ENCODE data around the gene SFT2D3. TPM values are rescaled to one million over a fixed set of nuclear protein-coding genes. Genes with fewer than 3 reads are reported as not detected.
"Not testable (repeated sequence)": the region's sequence is repeated elsewhere in the genome, so short reads cannot be mapped to it uniquely, and the experiment has no call there.

SFT2D3 gene
- total RNA-seq, 1 donor from 2014 or later: 6.3 TPM

DNA sequence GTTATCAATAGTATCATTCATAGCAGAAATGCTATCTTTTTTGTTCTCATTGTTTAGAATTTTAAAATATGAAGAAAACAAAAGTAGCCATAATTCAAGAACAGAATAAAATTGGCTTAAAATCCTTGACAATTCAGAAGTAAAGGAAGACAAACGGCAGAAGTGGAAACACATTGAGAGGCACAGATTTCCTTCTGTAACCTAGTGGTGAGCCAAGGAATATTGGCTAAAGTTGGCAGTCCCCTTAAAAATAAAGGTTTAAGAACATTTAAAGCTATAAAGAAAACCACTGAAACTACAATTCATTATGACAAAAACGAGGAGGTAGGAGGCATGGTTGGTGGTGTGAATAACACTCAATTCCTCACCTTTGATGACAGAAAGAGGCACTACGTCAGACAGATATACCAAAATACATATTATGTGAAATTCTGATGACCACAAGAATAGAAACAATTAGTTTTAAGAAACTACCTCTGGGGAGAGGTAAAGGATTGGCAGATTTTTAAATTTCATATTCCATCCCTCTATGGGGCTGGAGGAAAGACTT is 42.3 kb downstream of the SFT2D3 start:
- H3K27me3 Mint-ChIP-seq: no peaks in the 10 kb centered on the region
- intact Hi-C loops (cut with micrococcal nuclease): no loop called here
- H3K36me3 Mint-ChIP-seq (ENCODE audit: low read depth): peaks cover 56% of the 10 kb centered on the region
- H3K4me1 Mint-ChIP-seq: peaks cover 19% of the 10 kb centered on the region
- H3K9me3 Mint-ChIP-seq: no peaks in the 10 kb centered on the region
- no peak for DNase-seq
- H3K27ac Mint-ChIP-seq: no peak overlapping the region
- H3K4me3 Mint-ChIP-seq: no peak overlapping the region

DNA sequence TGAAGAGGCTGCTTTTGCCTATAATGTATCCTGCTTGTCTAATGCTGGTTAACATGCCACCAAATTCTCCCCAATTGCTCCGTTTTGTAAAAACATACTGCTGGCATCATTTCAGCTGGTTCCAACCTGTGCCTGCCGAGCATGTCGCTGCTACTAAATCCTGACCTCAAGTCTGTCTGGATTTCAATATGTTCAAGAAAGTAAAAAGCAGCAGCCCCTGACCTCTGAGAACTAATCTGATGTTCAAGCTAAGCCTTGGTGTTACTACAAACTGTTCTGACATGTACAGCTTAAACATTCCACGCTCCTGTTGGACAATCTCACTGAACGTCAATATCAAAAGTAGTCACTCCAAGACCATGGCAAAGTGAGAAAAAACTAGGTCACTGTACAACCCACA is 46.3 kb downstream of the SFT2D3 start:
- Mint-ChIP-seq H3K27ac (no peak overlapping the region), H3K4me1 (peaks cover 8% of the 10 kb centered on the region), H3K36me3 (ENCODE audit: low read depth) (peaks cover 45% of the 10 kb centered on the region), H3K4me3 (no peak overlapping the region), H3K9me3 (no peaks in the 10 kb centered on the region), H3K27me3 (no peaks in the 10 kb centered on the region)
- intact Hi-C loops (cut with micrococcal nuclease): no loop called here
- DNase-seq: no peak

DNA sequence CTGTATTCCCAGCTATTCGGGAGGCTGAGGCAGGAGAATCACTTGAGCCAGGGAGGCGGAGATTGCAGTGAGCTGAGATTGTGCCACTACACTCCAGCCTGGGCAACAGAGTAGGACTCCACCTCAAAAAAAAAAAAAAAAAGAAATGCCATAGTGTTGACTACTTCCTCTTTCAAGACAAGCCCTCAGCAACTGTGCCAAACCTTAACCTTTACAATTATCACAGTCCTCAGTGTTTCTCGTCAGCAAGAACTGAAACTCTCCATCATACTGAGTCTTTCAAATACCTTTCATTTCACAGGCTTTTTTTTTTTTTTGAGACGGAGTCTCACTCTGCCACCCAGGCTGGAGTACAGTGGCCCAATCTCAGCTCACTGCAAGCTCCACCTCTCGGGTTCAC is 48.2 kb downstream of the SFT2D3 start:
- H3K27me3 Mint-ChIP-seq; H3K9me3 Mint-ChIP-seq; intact Hi-C loops (cut with micrococcal nuclease); H3K4me1 Mint-ChIP-seq; H3K4me3 Mint-ChIP-seq; H3K27ac Mint-ChIP-seq; DNase-seq: not testable (repeated sequence)
- H3K36me3 Mint-ChIP-seq (ENCODE audit: low read depth): peaks cover 40% of the 10 kb centered on the region

DNA sequence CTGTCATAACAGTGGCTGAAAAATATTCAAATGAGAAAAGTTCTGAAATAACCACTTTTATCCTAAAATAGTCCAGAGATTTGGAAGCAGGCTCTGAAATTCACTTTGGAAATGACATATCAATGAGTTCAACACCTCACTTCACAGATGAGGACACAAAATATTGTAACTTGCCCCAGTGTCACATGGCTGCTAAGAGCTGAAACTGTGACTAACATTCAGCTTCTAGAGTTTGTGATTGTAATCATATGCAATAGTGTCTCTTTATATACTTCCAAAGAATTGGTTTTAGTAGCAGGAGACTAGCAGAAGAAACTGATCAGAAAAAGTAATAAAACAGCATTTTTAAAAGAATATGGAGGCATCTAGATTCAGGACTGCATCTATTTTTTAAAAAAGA is 52.1 kb downstream of the SFT2D3 start:
- Mint-ChIP-seq H3K9me3 (no peaks in the 10 kb centered on the region), H3K4me3 (no peak overlapping the region), H3K27me3 (no peaks in the 10 kb centered on the region), H3K27ac (no peak overlapping the region), H3K36me3 (ENCODE audit: low read depth) (peaks cover 34% of the 10 kb centered on the region), H3K4me1 (peaks cover 6% of the 10 kb centered on the region)
- DNase-seq: no peak
- intact Hi-C loops (cut with micrococcal nuclease): no loop called here

DNA sequence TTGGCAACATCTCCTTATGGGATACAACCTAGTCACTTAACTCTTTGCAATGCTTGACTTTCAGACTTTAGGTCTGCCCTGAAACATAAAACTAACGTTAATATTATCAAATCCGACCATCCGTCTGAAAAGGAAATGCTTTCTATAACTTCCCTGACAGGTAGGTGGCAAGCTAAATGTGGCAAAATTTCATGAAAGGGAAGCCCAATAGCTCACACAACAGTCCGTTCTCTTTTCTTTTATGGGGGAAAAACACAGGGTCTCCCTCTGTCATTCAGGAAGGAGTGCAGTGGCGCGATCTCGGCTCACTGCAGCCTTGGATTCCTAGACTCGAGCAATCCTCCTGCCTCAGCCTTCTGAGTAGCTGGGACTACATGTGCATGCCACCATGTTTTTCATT is 52.9 kb downstream of the SFT2D3 start:
- no peaks in the 10 kb centered on the region for H3K9me3 Mint-ChIP-seq
- H3K4me3 Mint-ChIP-seq: no peak overlapping the region
- no peaks in the 10 kb centered on the region for H3K27me3 Mint-ChIP-seq
- H3K27ac Mint-ChIP-seq: no peak overlapping the region
- no peak for DNase-seq
- peaks cover 36% of the 10 kb centered on the region for H3K36me3 Mint-ChIP-seq (ENCODE audit: low read depth)
- H3K4me1 Mint-ChIP-seq: peaks cover 6% of the 10 kb centered on the region
- intact Hi-C loops (cut with micrococcal nuclease): no loop called here

Other genes with a start within 250 kb of the SFT2D3 start
- 57.6 and 61.9 TPM in 2 replicates for gene IWS1, start 175.0 kb upstream of the SFT2D3 start, total RNA-seq
- 0.07 and 0.12 TPM in 2 replicates for gene MYO7B, start 165.8 kb upstream of the SFT2D3 start, total RNA-seq
- not detected in 2 replicates for gene GPR17, start 55.3 kb upstream of the SFT2D3 start, total RNA-seq
- gene LIMS2, start 26.0 kb upstream of the SFT2D3 start, total RNA-seq: 7.2 and 8.4 TPM in 2 replicates
- 76.7 and 79.5 TPM in 2 replicates for gene WDR33, start 109.7 kb downstream of the SFT2D3 start, total RNA-seq
- 77.5 and 80.4 TPM in 2 replicates for gene POLR2D, start 156.7 kb downstream of the SFT2D3 start, total RNA-seq
- gene AMMECR1L, start 184.5 kb downstream of the SFT2D3 start, total RNA-seq: 20.2 and 21.0 TPM in 2 replicates

Data from activated CD4-positive, alpha-beta T cell treated with anti-CD3 and anti-CD28 coated beads, Interleukin-2, amount 10 ng/mL, durations not matched to agents 24 days and 14 days (primary cell).